Gastroesophageal sphincter (tissue), 3 donors: ENCODE measurements around the gene COL9A2.

Experiments used
- CTCF ChIP-seq, 4 experiments: fragments of 200-600 bp in 2 of 4; fragments of 450-650 bp in 2 of 4; sonication (generic) in 1 of 4; IDR thresholded peaks; one replicate each; pipeline ENCODE4 v1.5.1; 2017 to 2019; ENCODE audit warnings: antibody characterized with exemption in 4 of 4, mild to moderate bottlenecking in 2 of 4, moderate library complexity in 2 of 4
- EP300 ChIP-seq: sonication (generic); formaldehyde crosslinking; IDR thresholded peaks from one replicate; pipeline ENCODE4 v1.6.1; 2017; ENCODE audit warnings: antibody characterized with exemption, mild to moderate bottlenecking
- POLR2A ChIP-seq, 2 donors: fragments of 450-650 bp; IDR thresholded peaks; one replicate each; pipeline ENCODE4 v1.6.1; 2017; ENCODE audit warnings: antibody characterized with exemption in 2 of 2, mild to moderate bottlenecking in 2 of 2, moderate library complexity in 1 of 2

GRCh38 chr1:40352126-40352525, 35.0 kb upstream of the COL9A2 start:
- TF ChIP-seq CTCF (IDR thresholded peaks at IDR 0.05) (no peak), POLR2A (IDR thresholded peaks at IDR 0.05) (no peak), EP300 (no peak)
